ENCODE data around the gene EIF2AK2.
"Not testable (repeated sequence)": the region's sequence is repeated elsewhere in the genome, so short reads cannot be mapped to it uniquely, and the experiment has no call there.

EIF2AK2 gene

GRCh38 chr2:37156857-37157714 is at the start of gene EIF2AK2:
EIF2AK2 (minus strand) TSS chr2:37156980; CDS start chr2:37147806, 9,174 bp downstream.
- TF ChIP-seq CTCF (IDR thresholded peaks at IDR 0.05) = no peak
- H3K4me3 Mint-ChIP-seq = peak within 1 kb of the TSS; percentile 87
- peak; percentile 81 for DNase-seq
- H3K36me3 Mint-ChIP-seq (ENCODE audit: low read depth) = peaks cover 33% of the 10 kb centered on the region
- H3K27me3 Mint-ChIP-seq (ENCODE audit: low read depth, poor library complexity) = peaks cover 11% of the 10 kb centered on the region
- H3K9me3 Mint-ChIP-seq = peaks cover 19% of the 10 kb centered on the region
- peak within 1 kb of the TSS; percentile 63 for H3K27ac Mint-ChIP-seq
- H3K4me1 Mint-ChIP-seq = peaks cover 23% of the 10 kb centered on the region

GRCh38 chr2:37205689-37206341 is 49.0 kb upstream of the EIF2AK2 start:
- DNase-seq = no peak
- Mint-ChIP-seq H3K27me3 (ENCODE audit: low read depth, poor library complexity) (peaks cover 3% of the 10 kb centered on the region), H3K4me3 (no peak overlapping the region), H3K27ac (no peak overlapping the region), H3K36me3 (ENCODE audit: low read depth) (peaks cover 97% of the 10 kb centered on the region), H3K9me3 (peaks cover 55% of the 10 kb centered on the region), H3K4me1 (no peaks in the 10 kb centered on the region)
- TF ChIP-seq CTCF (IDR thresholded peaks at IDR 0.05) = no peak

DNA sequence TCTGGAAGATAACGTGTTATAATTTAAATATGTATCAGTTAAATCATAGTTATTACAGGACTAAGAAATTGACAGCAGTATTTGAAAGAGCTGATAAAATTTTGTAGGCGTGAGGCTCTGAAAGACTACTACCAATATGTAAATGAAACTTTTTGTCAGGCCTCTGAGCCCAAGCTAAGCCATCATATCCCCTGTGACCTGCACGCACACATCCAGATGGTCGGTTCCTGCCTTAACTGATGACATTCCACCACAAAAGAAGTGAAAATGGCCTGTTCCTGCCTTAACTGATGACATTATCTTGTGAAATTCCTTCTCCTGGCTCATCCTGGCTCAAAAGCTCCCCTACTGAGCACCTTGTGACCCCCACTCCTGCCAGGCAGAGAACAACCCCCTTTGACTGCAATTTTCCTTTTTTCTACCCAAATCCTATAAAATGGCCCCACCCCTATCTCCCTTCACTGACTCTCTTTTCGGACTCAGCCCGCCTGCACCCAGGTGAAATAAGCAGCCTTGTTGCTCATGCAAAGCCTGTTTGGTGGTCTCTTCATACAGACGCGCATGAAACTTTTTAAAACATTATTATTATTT is 48.4 kb upstream of the EIF2AK2 start:
- not testable (repeated sequence) for DNase-seq; H3K4me1 Mint-ChIP-seq; H3K27me3 Mint-ChIP-seq (ENCODE audit: low read depth, poor library complexity); H3K4me3 Mint-ChIP-seq
- peaks cover 95% of the 10 kb centered on the region for H3K36me3 Mint-ChIP-seq (ENCODE audit: low read depth)
- H3K27ac Mint-ChIP-seq = peak overlapping the region; percentile 30
- H3K9me3 Mint-ChIP-seq = peaks cover 55% of the 10 kb centered on the region

DNA sequence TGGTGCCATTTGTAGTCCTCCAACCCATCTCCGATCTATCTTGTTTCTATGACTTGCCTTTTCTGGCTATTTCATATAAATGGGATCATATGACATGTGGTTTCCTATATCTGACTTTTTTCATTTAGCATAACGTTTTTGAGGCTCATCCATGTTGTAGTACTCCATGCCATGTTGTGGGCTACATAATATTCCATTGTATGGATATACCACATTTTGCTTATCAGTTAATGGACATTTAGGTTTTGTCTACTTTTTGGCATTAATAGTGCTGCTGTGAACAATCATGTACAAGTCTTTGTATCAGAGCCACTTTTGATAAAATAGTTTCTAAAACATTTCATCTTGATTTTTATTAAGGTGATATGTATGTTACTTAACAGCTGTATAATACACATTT is 46.9 kb upstream of the EIF2AK2 start:
- no peak overlapping the region for H3K27ac Mint-ChIP-seq
- H3K9me3 Mint-ChIP-seq = peaks cover 43% of the 10 kb centered on the region
- H3K27me3 Mint-ChIP-seq (ENCODE audit: low read depth, poor library complexity) = peaks cover 1% of the 10 kb centered on the region
- no peak overlapping the region for H3K4me3 Mint-ChIP-seq
- TF ChIP-seq CTCF (IDR thresholded peaks at IDR 0.05) = no peak
- no peaks in the 10 kb centered on the region for H3K4me1 Mint-ChIP-seq
- DNase-seq = no peak
- peaks cover 81% of the 10 kb centered on the region for H3K36me3 Mint-ChIP-seq (ENCODE audit: low read depth)

DNA sequence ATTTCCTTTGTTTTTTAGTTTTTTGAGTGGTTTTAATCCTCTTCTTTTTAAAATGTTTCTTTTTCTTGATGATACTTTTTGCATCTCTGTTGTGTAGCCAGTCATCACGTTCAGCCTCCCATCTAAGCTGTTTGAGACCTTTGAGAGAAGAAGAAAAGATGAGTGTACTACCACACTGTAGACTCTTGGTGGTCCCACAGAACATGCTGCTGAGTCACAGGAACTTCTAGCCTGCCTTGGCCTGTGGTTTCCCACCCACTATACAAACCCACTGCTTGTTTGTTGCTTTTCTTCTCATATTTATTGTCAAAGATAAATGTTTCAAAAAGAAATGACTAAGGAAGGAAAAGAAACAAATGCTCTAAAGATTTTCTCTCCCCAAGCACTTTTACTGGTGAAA is 45.0 kb upstream of the EIF2AK2 start:
- Mint-ChIP-seq H3K4me1 (no peaks in the 10 kb centered on the region), H3K27ac (no peak overlapping the region), H3K9me3 (peaks cover 23% of the 10 kb centered on the region), H3K4me3 (no peak overlapping the region), H3K36me3 (ENCODE audit: low read depth) (peaks cover 61% of the 10 kb centered on the region), H3K27me3 (ENCODE audit: low read depth, poor library complexity) (no peaks in the 10 kb centered on the region)
- TF ChIP-seq CTCF (IDR thresholded peaks at IDR 0.05) = no peak
- DNase-seq = no peak

GRCh38 chr2:37201208-37201607 is 44.4 kb upstream of the EIF2AK2 start:
- no peak for TF ChIP-seq CTCF (IDR thresholded peaks at IDR 0.05)
- Mint-ChIP-seq H3K4me1 (no peaks in the 10 kb centered on the region), H3K27me3 (ENCODE audit: low read depth, poor library complexity) (no peaks in the 10 kb centered on the region), H3K4me3 (no peak overlapping the region), H3K27ac (no peak overlapping the region), H3K36me3 (ENCODE audit: low read depth) (peaks cover 56% of the 10 kb centered on the region), H3K9me3 (peaks cover 22% of the 10 kb centered on the region)
- no peak for DNase-seq

Measured in nephron progenitor cell (in vitro differentiated cells).